H9 (cell line): ENCODE results near the gene SLC14A1. TPM values are rescaled to one million over a fixed set of nuclear protein-coding genes. Genes with fewer than 3 reads are reported as not detected.

Experiments used
- DNase-seq: peaks from one replicate; pipeline ENCODE4 v3.0.0-alpha.2; 2017
- H2AFZ ChIP-seq: one replicate; pipeline ENCODE4 v1.6.1; 2013; ENCODE audit warnings: mild to moderate bottlenecking, low read length, control low read depth, moderate library complexity
- H2AK5ac ChIP-seq: 2 replicates; pipeline ENCODE4 v1.6.1; 2013; ENCODE audit warnings: low read length, control low read depth, mixed read lengths; ENCODE audit not compliant: insufficient read length
- H2BK120ac ChIP-seq: one replicate; pipeline ENCODE4 v1.6.1; 2013; ENCODE audit warnings: low read depth, mild to moderate bottlenecking, low read length, control low read depth, inconsistent platforms; ENCODE audit not compliant: poor library complexity, severe bottlenecking
- H2BK12ac ChIP-seq: 2 replicates; pipeline ENCODE4 v1.6.1; 2013; ENCODE audit warnings: low read length, control low read depth, mixed read lengths, low read depth; ENCODE audit not compliant: insufficient read length
- H2BK15ac ChIP-seq: 2 replicates; pipeline ENCODE4 v1.6.1; 2013; ENCODE audit warnings: low read depth, low read length, control low read depth
- H2BK20ac ChIP-seq: one replicate; pipeline ENCODE4 v1.6.1; 2013; ENCODE audit warnings: low read depth, mild to moderate bottlenecking, low read length, control low read depth, inconsistent platforms; ENCODE audit not compliant: poor library complexity, severe bottlenecking
- H2BK5ac ChIP-seq: 2 replicates; pipeline ENCODE4 v1.6.1; 2013; ENCODE audit warnings: low read length, control low read depth, mixed read lengths; ENCODE audit not compliant: insufficient read length
- H3K14ac ChIP-seq: 2 replicates; pipeline ENCODE4 v1.6.1; 2013; ENCODE audit warnings: low read length, control low read depth; ENCODE audit not compliant: insufficient read depth
- H3K18ac ChIP-seq: 2 replicates; pipeline ENCODE4 v1.6.1; 2013; ENCODE audit warnings: low read depth, mild to moderate bottlenecking, mixed read lengths, low read length, control low read depth; ENCODE audit not compliant: insufficient read length
- H3K23ac ChIP-seq: 2 replicates; pipeline ENCODE4 v1.6.1; 2013; ENCODE audit warnings: low read length, control low read depth, mixed read lengths, low read depth; ENCODE audit not compliant: insufficient read length
- H3K23me2 ChIP-seq: 2 replicates; pipeline ENCODE4 v1.6.1; 2013; ENCODE audit warnings: low read depth, mild to moderate bottlenecking, mixed read lengths, low read length, control low read depth; ENCODE audit not compliant: insufficient read length, poor library complexity, severe bottlenecking
- H3K27ac ChIP-seq: 2 replicates; pipeline ENCODE4 v1.5.1; 2013; ENCODE audit warnings: low read length, control low read depth, mixed read lengths, low read depth; ENCODE audit not compliant: insufficient read length
- H3K27me3 ChIP-seq: 2 replicates; pipeline ENCODE4 v1.6.1; 2013; ENCODE audit warnings: low read length, control low read depth, inconsistent platforms; ENCODE audit not compliant: insufficient read depth
- H3K4ac ChIP-seq: 2 replicates; pipeline ENCODE4 v1.6.1; 2013; ENCODE audit warnings: low read depth, mild to moderate bottlenecking, control low read depth, inconsistent platforms, low read length, moderate library complexity
- H3K4me1 ChIP-seq: 2 replicates; pipeline ENCODE4 v1.6.1; 2013; ENCODE audit warnings: low read length, control low read depth, inconsistent platforms; ENCODE audit not compliant: insufficient read depth
- H3K4me2 ChIP-seq: 2 replicates; pipeline ENCODE4 v1.6.1; 2013; ENCODE audit warnings: low read length, control low read depth, mixed read lengths; ENCODE audit not compliant: insufficient read length, insufficient read depth
- H3K56ac ChIP-seq: 2 replicates; pipeline ENCODE4 v1.6.1; 2013; ENCODE audit warnings: low read depth, mild to moderate bottlenecking, mixed read lengths, low read length, control low read depth; ENCODE audit not compliant: insufficient read length
- H3K79me1 ChIP-seq: 2 replicates; pipeline ENCODE4 v1.6.1; 2013; ENCODE audit warnings: low read depth, mild to moderate bottlenecking, moderate library complexity, low read length, control low read depth, inconsistent platforms; ENCODE audit not compliant: insufficient read depth, poor library complexity, severe bottlenecking
- H3K79me2 ChIP-seq: 2 replicates; pipeline ENCODE4 v1.6.1; 2013; ENCODE audit warnings: low read length, control low read depth, inconsistent platforms; ENCODE audit not compliant: insufficient read depth
- H3K9ac ChIP-seq: 2 replicates; pipeline ENCODE4 v1.6.1; 2013; ENCODE audit warnings: low read length, control low read depth, mixed read lengths; ENCODE audit not compliant: insufficient read length; ENCODE audit errors: extremely low read depth
- H3K9me3 ChIP-seq: one replicate; pipeline ENCODE4 v1.6.1; 2013; ENCODE audit warnings: low read depth, low read length, inconsistent platforms; ENCODE audit not compliant: control insufficient read depth
- H3T11ph ChIP-seq: one replicate; pipeline ENCODE4 v1.6.1; 2013; ENCODE audit warnings: mild to moderate bottlenecking, low read length, control low read depth, inconsistent platforms
- H4K20me1 ChIP-seq: one replicate; pipeline ENCODE4 v1.6.1; 2013; ENCODE audit not compliant: control insufficient read depth, insufficient read length, insufficient read depth
- H4K5ac ChIP-seq: 2 replicates; pipeline ENCODE4 v1.6.1; 2013; ENCODE audit warnings: low read depth, mild to moderate bottlenecking, mixed read lengths, low read length, control low read depth; ENCODE audit not compliant: insufficient read length
- H4K8ac ChIP-seq: replicated peaks from 2 replicates; pipeline ENCODE4 v1.6.1; 2013; ENCODE audit warnings: low read length, control low read depth, mixed read lengths, low read depth; ENCODE audit not compliant: insufficient read length
- H4K91ac ChIP-seq: 2 replicates; pipeline ENCODE4 v1.6.1; 2013; ENCODE audit warnings: low read depth, mild to moderate bottlenecking, moderate library complexity, mixed read lengths, low read length, control low read depth; ENCODE audit not compliant: insufficient read length
- H3K27ac Mint-ChIP-seq, 3 experiments: 2 replicates in 2 of 3; 3 replicates in 1 of 3; pipeline ENCODE4 v1.8.0; 2020 to 2021; ENCODE audit warnings: mixed read lengths in 3 of 3, mild to moderate bottlenecking in 1 of 3, moderate library complexity in 1 of 3
- H3K27me3 Mint-ChIP-seq: 2 replicates; pipeline ENCODE4 v1.8.0; 2021; ENCODE audit warnings: low read depth, mild to moderate bottlenecking, moderate library complexity, mixed read lengths
- H3K36me3 Mint-ChIP-seq, 3 experiments: 2 replicates in 2 of 3; 3 replicates in 1 of 3; pipeline ENCODE4 v1.8.0; 2020 to 2021; ENCODE audit warnings: low read depth in 3 of 3, mixed read lengths in 3 of 3; ENCODE audit not compliant: insufficient read depth in 1 of 3
- H3K4me1 Mint-ChIP-seq, 2 experiments: 2 replicates each; pipeline ENCODE4 v1.8.0; 2020; ENCODE audit warnings: mixed read lengths in 2 of 2
- H3K4me3 Mint-ChIP-seq, 2 experiments: 2 replicates in 1 of 2; 3 replicates in 1 of 2; pipeline ENCODE4 v1.8.0; 2020 to 2021; ENCODE audit warnings: mild to moderate bottlenecking in 2 of 2, mixed read lengths in 2 of 2, moderate library complexity in 1 of 2
- H3K9me3 Mint-ChIP-seq, 2 experiments: 2 replicates in 1 of 2; 3 replicates in 1 of 2; pipeline ENCODE4 v1.8.0; 2020; ENCODE audit warnings: mild to moderate bottlenecking in 2 of 2, mixed read lengths in 2 of 2, moderate library complexity in 1 of 2
- WGBS: extraction: QIAGEN DNeasy Blood & Tissue Kit; methylation state at CpG from one replicate; pipeline ENCODE4 v1.1.7; 2013; ENCODE audit warnings: missing lambda C conversion rate, low lambda C conversion rate, mixed read lengths; ENCODE audit not compliant: insufficient read length; ENCODE audit errors: extremely low coverage; 5-methylcytosine and 5-hydroxymethylcytosine counted together
- total RNA-seq: library from RNA; stranded (reverse); gene quantifications from 2 replicates; pipeline ENCODE4 v1.2.1, GENCODE V29; 2021
- TF ChIP-seq, protein P1 (sequence below): fragments of 200-600 bp; sonication (generic); conservative IDR thresholded peaks from 3 replicates; pipeline ENCODE4 v1.8.0; 2021; ENCODE audit warnings: antibody characterized with exemption, mild to moderate bottlenecking

SLC14A1 gene
- total RNA-seq, 1 experiment from 2014 or later, result not detected

DNA sequence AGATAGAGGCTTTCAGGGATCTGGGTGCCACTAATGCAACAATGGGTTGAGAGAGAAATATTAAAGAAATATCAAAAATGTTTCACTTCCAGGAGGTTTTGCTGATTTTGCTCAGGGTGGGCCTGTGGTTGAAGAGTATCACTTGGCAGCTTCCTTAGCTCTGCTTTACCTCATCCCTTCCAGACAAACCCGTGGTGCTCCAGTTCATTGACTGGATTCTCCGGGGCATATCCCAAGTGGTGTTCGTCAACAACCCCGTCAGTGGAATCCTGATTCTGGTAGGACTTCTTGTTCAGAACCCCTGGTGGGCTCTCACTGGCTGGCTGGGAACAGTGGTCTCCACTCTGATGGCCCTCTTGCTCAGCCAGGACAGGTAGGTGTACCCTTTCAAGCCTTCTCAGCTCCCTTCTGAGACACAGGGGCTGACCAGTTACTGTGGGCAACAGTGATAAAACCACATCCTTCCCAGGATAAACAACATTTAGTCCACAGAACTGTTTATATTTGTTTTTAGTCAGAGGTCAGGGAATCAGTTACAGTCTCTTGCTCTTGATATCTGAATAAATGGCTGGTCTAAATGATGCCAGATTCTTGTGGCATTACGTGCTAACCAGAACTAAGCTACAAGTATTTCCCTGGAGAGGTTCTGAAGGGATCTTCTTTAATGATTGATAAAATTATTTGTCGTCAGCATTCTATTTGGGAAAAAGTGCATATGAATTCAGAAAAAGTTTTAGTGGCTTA lies 7.0 kb downstream of the SLC14A1 start:
- H3K79me2 ChIP-seq, result no peaks in the 10 kb centered on the region
- no peak overlapping the region for H2BK5ac ChIP-seq
- no peak for DNase-seq
- H3K27ac ChIP-seq, result no peak overlapping the region
- TF ChIP-seq, protein P1, sequence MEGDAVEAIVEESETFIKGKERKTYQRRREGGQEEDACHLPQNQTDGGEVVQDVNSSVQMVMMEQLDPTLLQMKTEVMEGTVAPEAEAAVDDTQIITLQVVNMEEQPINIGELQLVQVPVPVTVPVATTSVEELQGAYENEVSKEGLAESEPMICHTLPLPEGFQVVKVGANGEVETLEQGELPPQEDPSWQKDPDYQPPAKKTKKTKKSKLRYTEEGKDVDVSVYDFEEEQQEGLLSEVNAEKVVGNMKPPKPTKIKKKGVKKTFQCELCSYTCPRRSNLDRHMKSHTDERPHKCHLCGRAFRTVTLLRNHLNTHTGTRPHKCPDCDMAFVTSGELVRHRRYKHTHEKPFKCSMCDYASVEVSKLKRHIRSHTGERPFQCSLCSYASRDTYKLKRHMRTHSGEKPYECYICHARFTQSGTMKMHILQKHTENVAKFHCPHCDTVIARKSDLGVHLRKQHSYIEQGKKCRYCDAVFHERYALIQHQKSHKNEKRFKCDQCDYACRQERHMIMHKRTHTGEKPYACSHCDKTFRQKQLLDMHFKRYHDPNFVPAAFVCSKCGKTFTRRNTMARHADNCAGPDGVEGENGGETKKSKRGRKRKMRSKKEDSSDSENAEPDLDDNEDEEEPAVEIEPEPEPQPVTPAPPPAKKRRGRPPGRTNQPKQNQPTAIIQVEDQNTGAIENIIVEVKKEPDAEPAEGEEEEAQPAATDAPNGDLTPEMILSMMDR, result no peak
- H3T11ph ChIP-seq, result no peak overlapping the region
- no peak overlapping the region for H4K8ac ChIP-seq
- H2BK15ac ChIP-seq, result no peak overlapping the region
- H3K4me3 Mint-ChIP-seq, result no peak overlapping the region
- no peaks in the 10 kb centered on the region for H3K9me3 ChIP-seq
- no CpG with 5 or more reads among the region's 6 CpGs for WGBS
- no peak overlapping the region for H3K23ac ChIP-seq
- no peaks in the 10 kb centered on the region for H3K36me3 Mint-ChIP-seq
- no peak overlapping the region for H3K27ac Mint-ChIP-seq
- no peak overlapping the region for H3K9ac ChIP-seq
- no peaks in the 10 kb centered on the region for H3K27me3 ChIP-seq
- H3K14ac ChIP-seq, result no peak overlapping the region
- no peak overlapping the region for H2BK120ac ChIP-seq
- no peak overlapping the region for H4K5ac ChIP-seq
- H3K4ac ChIP-seq, result no peak overlapping the region
- no peak overlapping the region for H4K91ac ChIP-seq
- H3K4me1 Mint-ChIP-seq, result peaks cover 23 to 25% of the 10 kb centered on the region in 2 experiments
- H3K79me1 ChIP-seq, result no peaks in the 10 kb centered on the region
- no peak overlapping the region for H2BK12ac ChIP-seq
- H3K18ac ChIP-seq, result no peak overlapping the region
- H3K23me2 ChIP-seq, result no peaks in the 10 kb centered on the region
- H3K56ac ChIP-seq, result no peak overlapping the region
- H2AFZ ChIP-seq, result no peak overlapping the region
- H3K27me3 Mint-ChIP-seq, result no peaks in the 10 kb centered on the region
- H4K20me1 ChIP-seq, result no peaks in the 10 kb centered on the region
- H3K4me2 ChIP-seq, result no peak overlapping the region
- no peak overlapping the region for H2AK5ac ChIP-seq
- peaks cover 0 to 2% of the 10 kb centered on the region in 2 experiments; a peak in 1 of 5 replicates for H3K9me3 Mint-ChIP-seq
- H2BK20ac ChIP-seq, result no peak overlapping the region
- no peaks in the 10 kb centered on the region for H3K4me1 ChIP-seq
